HEK293T (cell line): ENCODE measurements around the gene FRMD1.

Source experiments
- CTCF ChIA-PET: fragments of 350-600 bp; formaldehyde crosslinking; extraction: SDS; loops from one replicate; lab custom pipeline; 2021; ENCODE audit warnings: antibody characterized with exemption, inconsistent platforms; lab: Yijun Ruan, JAX
- POLR2A ChIA-PET: fragments of 350-600 bp; formaldehyde crosslinking; extraction: SDS; loops from one replicate; lab custom pipeline; 2020; ENCODE audit warnings: antibody characterized with exemption, inconsistent platforms; lab: Yijun Ruan, JAX
- DNase-seq: peaks from one replicate; pipeline ENCODE4 v3.0.0; 2012; ENCODE audit warnings: mixed read lengths; ENCODE audit errors: extremely low spot score
- ARNT ChIP-seq: fragments of 450-650 bp; IDR thresholded peaks from 2 replicates; pipeline ENCODE4 v1.6.1; 2017; ENCODE audit warnings: mild to moderate bottlenecking
- BHLHE40 ChIP-seq: fragments of 450-650 bp; IDR thresholded peaks from 2 replicates; pipeline ENCODE4 v1.6.1; 2016; ENCODE audit warnings: mild to moderate bottlenecking, moderate library complexity, borderline replicate concordance
- CTBP1 ChIP-seq: fragments of 450-650 bp; IDR thresholded peaks from 2 replicates; pipeline ENCODE4 v1.6.1; 2016; ENCODE audit warnings: borderline replicate concordance
- ELF4 ChIP-seq: fragments of 450-650 bp; IDR thresholded peaks from 2 replicates; pipeline ENCODE4 v1.6.1; 2017; ENCODE audit warnings: antibody characterized with exemption
- FOXA1 ChIP-seq: fragments of 450-650 bp; IDR thresholded peaks from 2 replicates; pipeline ENCODE4 v1.6.1; 2016; ENCODE audit warnings: mild to moderate bottlenecking
- FOXK2 ChIP-seq: fragments of 450-650 bp; IDR thresholded peaks from 2 replicates; pipeline ENCODE4 v1.6.1; 2016; ENCODE audit warnings: mild to moderate bottlenecking
- FOXM1 ChIP-seq: fragments of 450-650 bp; IDR thresholded peaks from 2 replicates; pipeline ENCODE4 v1.6.1; 2017; ENCODE audit warnings: mild to moderate bottlenecking, borderline replicate concordance
- HDGF ChIP-seq: fragments of 450-650 bp; IDR thresholded peaks from 2 replicates; pipeline ENCODE4 v1.6.1; 2017; ENCODE audit warnings: antibody characterized with exemption, borderline replicate concordance
- L3MBTL2 ChIP-seq: fragments of 450-650 bp; conservative IDR thresholded peaks from 2 replicates; pipeline ENCODE4 v1.6.1; 2016; ENCODE audit warnings: mild to moderate bottlenecking
- LEF1 ChIP-seq: fragments of 450-650 bp; IDR thresholded peaks from 2 replicates; pipeline ENCODE4 v1.6.1; 2017; ENCODE audit warnings: mild to moderate bottlenecking, borderline replicate concordance
- NFRKB ChIP-seq: fragments of 450-650 bp; IDR thresholded peaks from 2 replicates; pipeline ENCODE4 v1.6.1; 2016; ENCODE audit warnings: mild to moderate bottlenecking, moderate library complexity
- PKNOX1 ChIP-seq: fragments of 450-650 bp; IDR thresholded peaks from 2 replicates; pipeline ENCODE4 v1.6.1; 2016
- SP1 ChIP-seq: fragments of 450-650 bp; IDR thresholded peaks from 2 replicates; pipeline ENCODE4 v1.6.1; 2017
- SUZ12 ChIP-seq: fragments of 450-650 bp; IDR thresholded peaks from 2 replicates; pipeline ENCODE4 v1.6.1; 2016; ENCODE audit warnings: mild to moderate bottlenecking
- TARDBP ChIP-seq: fragments of 450-650 bp; IDR thresholded peaks from 2 replicates; pipeline ENCODE4 v1.6.1; 2016
- ZNF384 ChIP-seq: fragments of 450-650 bp; IDR thresholded peaks from 2 replicates; pipeline ENCODE4 v1.6.1; 2016

Gene FRMD1

DNA sequence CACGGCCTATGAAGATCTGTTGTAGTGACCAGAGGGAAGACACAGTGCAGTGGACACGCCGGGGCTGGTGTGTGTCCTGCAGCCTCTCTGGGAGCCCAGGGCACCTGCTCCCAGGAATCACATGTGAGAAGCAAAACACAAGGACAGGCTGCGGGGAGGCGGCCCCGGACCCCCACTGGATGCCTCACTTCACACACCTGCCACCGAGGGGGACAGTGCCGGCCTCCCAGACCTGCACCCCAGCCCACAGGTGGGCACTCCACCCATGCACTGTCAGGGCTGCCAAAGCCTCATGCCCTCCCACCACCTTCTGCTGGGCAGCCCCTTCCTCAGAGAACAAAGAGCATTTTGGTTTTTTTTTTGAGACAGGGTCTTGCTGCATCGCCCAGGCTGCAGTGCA lies 27.4 kb downstream of the FRMD1 start:
- ChIA-PET CTCF (no interaction called here), POLR2A (no interaction called here)
- no peak for DNase-seq
- TF ChIP-seq FOXK2, result no peak
- TF ChIP-seq FOXA1, result no peak
- no peak for TF ChIP-seq LEF1
- no peak for TF ChIP-seq ZNF384
- no peak for TF ChIP-seq HDGF
- no peak for TF ChIP-seq SP1
- no peak for TF ChIP-seq BHLHE40
- TF ChIP-seq ARNT, result no peak
- TF ChIP-seq FOXM1, result no peak
- TF ChIP-seq L3MBTL2, result no peak
- TF ChIP-seq SUZ12, result no peak
- no peak for TF ChIP-seq CTBP1
- no peak for TF ChIP-seq PKNOX1
- no peak for TF ChIP-seq ELF4
- TF ChIP-seq TARDBP, result no peak

DNA sequence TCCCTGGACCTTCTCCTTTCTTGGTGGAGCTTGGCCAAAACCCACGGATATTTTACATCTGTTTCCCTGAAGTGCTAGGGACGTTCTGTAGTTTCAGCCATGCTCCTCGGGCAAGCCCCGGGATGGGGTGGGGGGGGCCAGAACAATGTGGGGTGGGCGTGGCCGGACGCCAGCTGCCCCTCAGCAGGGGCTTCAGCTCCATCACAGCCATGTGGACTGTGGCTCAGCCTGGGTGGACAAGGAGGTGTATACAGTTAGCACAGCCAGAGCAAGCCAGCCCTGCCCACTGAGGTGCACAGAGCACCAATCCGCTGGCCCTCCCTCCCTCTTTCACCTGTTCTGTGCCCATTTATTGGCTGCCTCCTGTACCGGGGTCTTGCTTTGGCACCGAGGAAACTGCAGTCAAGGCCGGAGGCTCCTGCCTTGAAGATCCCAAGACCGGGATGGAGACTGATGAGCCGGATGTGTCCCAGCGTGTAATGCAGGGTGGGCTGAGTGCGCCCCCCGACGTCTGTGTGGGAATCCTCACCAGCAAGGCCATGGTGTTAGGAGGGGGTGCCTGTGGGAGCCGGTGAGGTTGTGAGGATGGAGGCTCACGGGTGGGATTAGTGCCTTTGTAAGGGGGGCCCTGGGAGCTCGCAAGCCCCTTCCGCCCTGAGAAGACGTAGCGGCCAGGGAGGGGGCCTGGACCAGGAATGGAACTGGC lies 28.0 kb downstream of the FRMD1 start:
- peak; percentile 55 for DNase-seq
- ChIA-PET POLR2A (no interaction called here), CTCF (interaction anchor here (0.6 kb wide), 1 partner anchor 9 kb away, joined by 3 read pairs; no protein-coding TSS in a partner anchor)
- TF ChIP-seq FOXK2, result no peak

DNA sequence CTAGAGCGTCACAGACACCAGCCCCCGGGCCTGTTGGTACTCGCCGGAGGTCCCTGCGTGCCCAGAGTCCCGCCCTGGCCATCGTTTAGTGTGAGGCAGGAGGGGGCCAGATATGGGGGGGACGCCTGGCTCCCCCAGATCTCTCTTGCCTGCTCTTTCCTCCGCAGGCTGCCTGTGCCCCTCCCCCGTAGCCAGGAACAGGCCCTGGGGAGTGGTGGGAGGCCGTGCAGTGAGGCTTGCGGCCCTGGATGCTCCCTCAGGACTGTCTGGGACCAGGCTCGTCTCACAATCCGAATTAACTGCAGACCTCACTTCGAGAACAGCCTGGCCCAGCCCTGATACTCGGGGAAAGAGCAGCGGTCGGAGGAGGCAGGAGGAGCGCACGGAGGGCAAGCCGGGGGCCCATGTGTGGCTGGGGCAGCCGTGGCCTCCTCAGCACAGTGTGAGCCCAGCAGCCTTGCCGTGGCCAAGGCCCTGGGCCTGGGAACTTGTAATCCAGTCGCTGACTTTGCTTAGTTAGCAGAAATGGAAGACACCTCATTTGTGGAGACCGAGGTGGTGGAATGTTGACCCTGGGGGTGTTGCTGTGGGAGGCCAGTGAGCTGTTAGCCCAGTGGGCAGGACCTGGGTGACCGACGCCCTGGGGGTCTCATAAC lies 28.7 kb downstream of the FRMD1 start:
- no peak for DNase-seq
- TF ChIP-seq FOXK2 (no peak), FOXM1 (no peak), ELF4 (no peak), L3MBTL2 (no peak)
- POLR2A ChIA-PET, result no interaction called here
- CTCF ChIA-PET, result interaction anchor here (0.6 kb wide), 1 partner anchor 10 kb away, joined by 3 read pairs; no protein-coding TSS in a partner anchor

DNA sequence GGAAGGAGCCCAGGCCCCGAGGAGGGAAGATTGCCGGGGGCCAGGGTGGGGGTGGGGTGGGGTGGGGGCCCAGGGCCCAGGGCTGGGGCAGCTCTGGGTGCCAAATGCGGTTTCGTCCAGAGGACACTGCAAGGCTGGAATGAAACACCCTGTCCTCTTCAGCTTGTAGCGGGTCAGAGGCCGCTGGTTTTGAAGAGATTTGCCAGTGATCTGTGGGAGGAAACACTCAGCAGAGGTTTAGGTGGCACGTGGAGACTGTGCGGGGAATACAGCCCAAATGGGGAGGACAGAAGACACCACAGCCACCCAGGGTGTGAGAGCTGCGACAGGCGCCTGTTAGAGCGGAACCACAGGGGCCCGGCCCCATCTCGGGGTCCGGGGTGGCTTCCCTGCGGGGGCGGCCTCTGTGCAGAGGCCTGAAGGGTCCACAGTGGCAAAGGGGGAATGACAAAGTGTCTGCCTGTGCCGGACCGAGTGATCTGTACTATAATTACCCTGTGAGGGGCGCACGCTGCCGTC lies 29.2 kb downstream of the FRMD1 start:
- CTCF ChIA-PET, result no interaction called here
- POLR2A ChIA-PET, result no interaction called here
- DNase-seq, result no peak
- TF ChIP-seq SP1, result no peak
- no peak for TF ChIP-seq NFRKB
- no peak for TF ChIP-seq SUZ12
- no peak for TF ChIP-seq HDGF
- no peak for TF ChIP-seq CTBP1
- TF ChIP-seq BHLHE40, result no peak
- TF ChIP-seq FOXM1, result no peak
- TF ChIP-seq ELF4, result no peak
- TF ChIP-seq ZNF384, result no peak
- no peak for TF ChIP-seq L3MBTL2
- no peak for TF ChIP-seq LEF1
- no peak for TF ChIP-seq ARNT
- TF ChIP-seq PKNOX1, result no peak
- TF ChIP-seq TARDBP, result no peak
- TF ChIP-seq FOXA1, result no peak
- no peak for TF ChIP-seq FOXK2

DNA sequence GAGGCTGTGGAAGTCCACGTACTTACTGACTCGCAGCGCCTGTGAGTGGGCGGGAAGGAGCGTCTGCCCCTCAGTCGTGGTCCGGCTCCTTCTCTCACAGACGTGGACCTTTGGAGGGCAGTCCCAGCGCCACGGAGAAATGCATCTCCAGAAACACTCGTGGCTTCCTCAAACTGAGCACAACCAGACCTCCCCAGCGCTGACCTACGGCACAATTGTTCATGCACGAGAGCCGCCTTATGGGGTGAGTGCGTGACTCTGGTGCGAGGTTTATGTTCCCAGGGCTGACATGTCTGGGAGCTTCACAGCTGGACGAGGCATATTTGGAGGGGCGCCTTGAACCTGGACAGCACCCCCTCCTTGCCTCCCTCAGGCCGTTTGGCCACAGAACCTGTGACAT lies 29.7 kb downstream of the FRMD1 start:
- ChIA-PET CTCF (no interaction called here), POLR2A (no interaction called here)
- DNase-seq, result no peak
- TF ChIP-seq LEF1 (no peak), ELF4 (no peak), CTBP1 (no peak), SP1 (no peak), HDGF (no peak), BHLHE40 (no peak), PKNOX1 (no peak)

DNA sequence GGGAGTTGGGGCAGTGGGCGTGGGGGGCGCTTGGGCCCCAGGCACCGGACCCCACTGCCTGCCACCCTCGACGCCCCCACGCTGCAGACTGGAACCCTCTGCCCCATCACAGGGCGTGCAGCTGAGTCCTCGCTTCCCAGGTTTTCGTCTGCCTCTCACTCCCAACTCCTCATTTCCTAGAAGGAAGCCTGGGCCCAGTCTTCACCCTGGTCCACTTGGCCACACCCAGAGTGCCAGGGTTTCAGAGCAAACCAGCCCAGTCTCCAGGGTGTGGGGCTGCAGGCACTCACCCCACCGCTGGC lies 30.3 kb downstream of the FRMD1 start:
- TF ChIP-seq ARNT (no peak), LEF1 (no peak), SP1 (no peak), ELF4 (no peak), ZNF384 (no peak), SUZ12 (no peak), FOXA1 (no peak), CTBP1 (no peak), FOXK2 (no peak), L3MBTL2 (no peak), PKNOX1 (no peak), HDGF (no peak), TARDBP (no peak), NFRKB (no peak), BHLHE40 (no peak), FOXM1 (no peak)
- DNase-seq, result no peak
- ChIA-PET POLR2A (no interaction called here), CTCF (interaction anchor here (0.9 kb wide), 1 partner anchor 23 kb away, joined by 3 read pairs; no protein-coding TSS in a partner anchor)
